ENCODE measurements around the gene DYNLT4.

DYNLT4 gene

DNA sequence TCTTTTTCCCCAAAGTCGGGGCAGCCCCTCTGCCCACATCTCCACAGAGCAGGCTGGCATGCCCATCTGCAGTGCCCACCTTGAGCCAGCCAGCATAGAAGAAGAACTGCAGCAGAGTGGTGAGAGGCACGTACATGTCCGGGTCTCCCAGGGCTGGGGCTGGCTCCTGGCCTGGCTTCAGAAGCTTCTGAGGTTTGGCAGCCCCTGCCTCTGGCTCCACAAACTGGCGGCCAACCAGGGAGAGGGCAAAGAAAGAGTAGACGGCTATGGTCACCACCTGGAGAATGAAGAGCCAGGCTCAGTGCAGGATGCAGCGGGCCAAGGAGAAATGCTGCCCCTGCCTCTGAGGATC lies 22.1 kb downstream of the DYNLT4 start:
- Histone ChIP-seq H3K27me3 (ENCODE audit: control insufficient read depth, insufficient read depth, low read length) (peaks cover 24% of the 10 kb centered on the region), H3K9ac (ENCODE audit: low read length) (no peak overlapping the region), H3K36me3 (ENCODE audit: control insufficient read depth, insufficient read depth, low read length) (peaks cover 8% of the 10 kb centered on the region), H3K4me3 (ENCODE audit: low read depth, low read length) (0 out of 2 replicates have a peak overlapping the region, but pooled peaks have one; percentile 54), H3K9me3 (ENCODE audit: control insufficient read depth, insufficient read depth, low read depth, low read length) (no peaks in the 10 kb centered on the region), H3K4me1 (ENCODE audit: control insufficient read depth, insufficient read depth, low read length) (peaks cover 30% of the 10 kb centered on the region), H3K27ac (ENCODE audit: low read depth, low read length) (no peak overlapping the region)

- H3K27me3 ChIP-seq (ENCODE audit: control insufficient read depth, insufficient read depth, low read length) = peaks cover 24% of the 10 kb centered on the region
- peak overlapping the region; percentile 41 for H3K9ac ChIP-seq (ENCODE audit: low read length)
- peaks cover 25% of the 10 kb centered on the region for H3K4me1 ChIP-seq (ENCODE audit: control insufficient read depth, insufficient read depth, low read length)
- peak overlapping the region; percentile 54 for H3K4me3 ChIP-seq (ENCODE audit: low read depth, low read length)
- H3K36me3 ChIP-seq (ENCODE audit: control insufficient read depth, insufficient read depth, low read length) = peaks cover 14% of the 10 kb centered on the region
- no peaks in the 10 kb centered on the region for H3K9me3 ChIP-seq (ENCODE audit: control insufficient read depth, insufficient read depth, low read depth, low read length)
- no peak overlapping the region for H3K27ac ChIP-seq (ENCODE audit: low read depth, low read length)
Measured at GRCh38 chr1:44784094-44785028, 22.8 kb downstream of the DYNLT4 start.

DNA sequence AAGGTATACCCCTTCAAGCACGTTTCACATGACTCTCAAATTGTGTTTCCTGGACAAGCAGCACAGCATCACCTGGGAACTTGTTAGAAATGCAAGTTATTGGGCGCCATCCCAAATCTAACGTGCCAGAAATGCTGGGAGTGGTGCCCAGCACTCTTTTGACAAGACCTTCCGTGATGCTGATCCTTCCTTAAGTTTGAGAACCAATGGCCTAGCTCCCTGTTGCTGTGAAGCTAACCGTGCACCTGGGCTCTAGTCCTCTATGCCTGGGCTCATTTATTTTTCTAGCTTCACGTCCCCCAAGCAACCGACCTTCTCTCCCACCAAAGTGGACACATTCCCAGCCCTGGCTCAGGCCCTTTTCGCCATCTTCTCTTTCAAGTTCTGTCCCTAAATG lies 23.5 kb downstream of the DYNLT4 start:
- peaks cover 24% of the 10 kb centered on the region for H3K27me3 ChIP-seq (ENCODE audit: control insufficient read depth, insufficient read depth, low read length)
- peak overlapping the region; percentile 25 for H3K9ac ChIP-seq (ENCODE audit: low read length)
- H3K4me1 ChIP-seq (ENCODE audit: control insufficient read depth, insufficient read depth, low read length) = peaks cover 25% of the 10 kb centered on the region
- no peaks in the 10 kb centered on the region for H3K9me3 ChIP-seq (ENCODE audit: control insufficient read depth, insufficient read depth, low read depth, low read length)
- H3K36me3 ChIP-seq (ENCODE audit: control insufficient read depth, insufficient read depth, low read length) = peaks cover 21% of the 10 kb centered on the region
- peak overlapping the region; percentile 54 for H3K4me3 ChIP-seq (ENCODE audit: low read depth, low read length)
- H3K27ac ChIP-seq (ENCODE audit: low read depth, low read length) = no peak overlapping the region

- peaks cover 51% of the 10 kb centered on the region for H3K36me3 ChIP-seq (ENCODE audit: control insufficient read depth, insufficient read depth, low read length)
Measured at GRCh38 chr1:44780583-44781121, 26.5 kb downstream of the DYNLT4 start.

GRCh38 chr1:44778705-44779576 lies 28.2 kb downstream of the DYNLT4 start:
- peaks cover 4% of the 10 kb centered on the region; the same call in 1 of the 2 replicates for H3K27me3 ChIP-seq (ENCODE audit: control insufficient read depth, insufficient read depth, low read length)
- H3K9me3 ChIP-seq (ENCODE audit: control insufficient read depth, insufficient read depth, low read depth, low read length) = no peaks in the 10 kb centered on the region
- H3K4me1 ChIP-seq (ENCODE audit: control insufficient read depth, insufficient read depth, low read length) = peaks cover 11% of the 10 kb centered on the region
- H3K9ac ChIP-seq (ENCODE audit: low read length) = no peak overlapping the region
- no peak overlapping the region for H3K27ac ChIP-seq (ENCODE audit: low read depth, low read length)
- H3K36me3 ChIP-seq (ENCODE audit: control insufficient read depth, insufficient read depth, low read length) = peaks cover 51% of the 10 kb centered on the region
- no peak overlapping the region for H3K4me3 ChIP-seq (ENCODE audit: low read depth, low read length)

More at GRCh38 chr1:44780583-44781121, 26.5 kb downstream of the DYNLT4 start:
- no peak overlapping the region for H3K4me3 ChIP-seq (ENCODE audit: low read depth, low read length)
- peaks cover 17% of the 10 kb centered on the region for H3K27me3 ChIP-seq (ENCODE audit: control insufficient read depth, insufficient read depth, low read length)
- H3K27ac ChIP-seq (ENCODE audit: low read depth, low read length) = no peak overlapping the region
- peaks cover 21% of the 10 kb centered on the region for H3K4me1 ChIP-seq (ENCODE audit: control insufficient read depth, insufficient read depth, low read length)
- no peak overlapping the region for H3K9ac ChIP-seq (ENCODE audit: low read length)
- no peaks in the 10 kb centered on the region for H3K9me3 ChIP-seq (ENCODE audit: control insufficient read depth, insufficient read depth, low read depth, low read length)

DNA sequence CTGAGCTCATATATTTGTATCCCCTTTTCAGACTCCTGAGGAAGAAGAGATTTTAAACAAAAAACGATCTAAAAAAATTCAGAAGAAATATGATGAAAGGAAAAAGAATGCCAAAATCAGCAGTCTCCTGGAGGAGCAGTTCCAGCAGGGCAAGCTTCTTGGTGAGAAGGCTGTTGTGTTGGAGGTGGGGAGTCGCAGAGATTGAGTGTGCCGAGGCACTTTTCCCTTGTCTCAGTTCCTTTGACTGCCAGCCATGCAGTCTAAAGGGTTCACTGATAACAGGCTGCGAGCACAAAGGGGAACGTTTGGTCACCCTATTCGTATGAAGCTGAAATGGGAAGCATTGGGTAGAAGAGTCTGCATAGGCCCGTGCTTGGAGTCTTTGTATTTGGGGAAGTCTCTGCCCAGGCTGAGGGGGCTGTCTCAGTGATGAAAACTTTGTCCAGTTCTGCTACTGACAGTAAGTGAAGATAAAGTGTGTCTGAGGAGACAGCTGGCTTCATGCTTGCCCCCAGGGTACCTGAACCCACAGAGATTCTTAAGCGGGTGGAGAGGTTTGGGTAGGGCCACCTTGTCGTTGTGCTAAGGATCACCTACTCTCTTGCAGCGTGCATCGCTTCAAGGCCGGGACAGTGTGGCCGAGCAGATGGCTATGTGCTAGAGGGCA lies 29.0 kb downstream of the DYNLT4 start:
- H3K27ac ChIP-seq (ENCODE audit: low read depth, low read length) = no peak overlapping the region
- H3K9ac ChIP-seq (ENCODE audit: low read length) = peak overlapping the region; percentile 2
- peaks cover 51% of the 10 kb centered on the region for H3K36me3 ChIP-seq (ENCODE audit: control insufficient read depth, insufficient read depth, low read length)
- H3K27me3 ChIP-seq (ENCODE audit: control insufficient read depth, insufficient read depth, low read length) = no peaks in the 10 kb centered on the region
- no peaks in the 10 kb centered on the region for H3K9me3 ChIP-seq (ENCODE audit: control insufficient read depth, insufficient read depth, low read depth, low read length)
- 0 out of 2 replicates have a peak, but pooled peaks cover 6% of the 10 kb centered on the region for H3K4me1 ChIP-seq (ENCODE audit: control insufficient read depth, insufficient read depth, low read length)
- peak overlapping the region; percentile 72; the same call in 1 of the 2 replicates for H3K4me3 ChIP-seq (ENCODE audit: low read depth, low read length)

DNA sequence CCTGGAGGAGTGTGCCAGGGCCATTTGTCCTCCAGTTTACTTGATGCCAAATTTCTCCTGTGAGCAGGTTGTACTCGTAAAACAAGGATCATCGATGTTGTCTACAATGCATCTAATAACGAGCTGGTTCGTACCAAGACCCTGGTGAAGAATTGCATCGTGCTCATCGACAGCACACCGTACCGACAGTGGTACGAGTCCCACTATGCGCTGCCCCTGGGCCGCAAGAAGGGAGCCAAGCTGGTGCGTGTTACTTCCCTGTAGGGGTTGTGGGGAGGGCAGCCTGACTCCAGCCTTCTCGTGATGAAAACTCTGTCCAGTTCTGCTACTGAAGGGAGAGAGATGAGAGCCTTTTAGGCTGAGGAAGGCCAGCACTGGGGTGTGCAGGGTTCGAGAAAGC lies 29.6 kb downstream of the DYNLT4 start:
- no peaks in the 10 kb centered on the region for H3K27me3 ChIP-seq (ENCODE audit: control insufficient read depth, insufficient read depth, low read length)
- H3K9ac ChIP-seq (ENCODE audit: low read length) = peak overlapping the region; percentile 98
- peak overlapping the region; percentile 72 for H3K4me3 ChIP-seq (ENCODE audit: low read depth, low read length)
- 0 out of 2 replicates have a peak overlapping the region, but pooled peaks have one; percentile 90 for H3K27ac ChIP-seq (ENCODE audit: low read depth, low read length)
- H3K9me3 ChIP-seq (ENCODE audit: control insufficient read depth, insufficient read depth, low read depth, low read length) = no peaks in the 10 kb centered on the region
- H3K4me1 ChIP-seq (ENCODE audit: control insufficient read depth, insufficient read depth, low read length) = 0 out of 2 replicates have a peak, but pooled peaks cover 6% of the 10 kb centered on the region
- peaks cover 51% of the 10 kb centered on the region for H3K36me3 ChIP-seq (ENCODE audit: control insufficient read depth, insufficient read depth, low read length)

GRCh38 chr1:44776730-44777068 lies 30.5 kb downstream of the DYNLT4 start:
- Histone ChIP-seq H3K27me3 (ENCODE audit: control insufficient read depth, insufficient read depth, low read length) (no peaks in the 10 kb centered on the region), H3K36me3 (ENCODE audit: control insufficient read depth, insufficient read depth, low read length) (peaks cover 51% of the 10 kb centered on the region), H3K4me1 (ENCODE audit: control insufficient read depth, insufficient read depth, low read length) (0 out of 2 replicates have a peak, but pooled peaks cover 6% of the 10 kb centered on the region), H3K27ac (ENCODE audit: low read depth, low read length) (peak overlapping the region; percentile 90), H3K9ac (ENCODE audit: low read length) (peak overlapping the region; percentile 98), H3K9me3 (ENCODE audit: control insufficient read depth, insufficient read depth, low read depth, low read length) (no peaks in the 10 kb centered on the region), H3K4me3 (ENCODE audit: low read depth, low read length) (peak overlapping the region; percentile 72)

DNA sequence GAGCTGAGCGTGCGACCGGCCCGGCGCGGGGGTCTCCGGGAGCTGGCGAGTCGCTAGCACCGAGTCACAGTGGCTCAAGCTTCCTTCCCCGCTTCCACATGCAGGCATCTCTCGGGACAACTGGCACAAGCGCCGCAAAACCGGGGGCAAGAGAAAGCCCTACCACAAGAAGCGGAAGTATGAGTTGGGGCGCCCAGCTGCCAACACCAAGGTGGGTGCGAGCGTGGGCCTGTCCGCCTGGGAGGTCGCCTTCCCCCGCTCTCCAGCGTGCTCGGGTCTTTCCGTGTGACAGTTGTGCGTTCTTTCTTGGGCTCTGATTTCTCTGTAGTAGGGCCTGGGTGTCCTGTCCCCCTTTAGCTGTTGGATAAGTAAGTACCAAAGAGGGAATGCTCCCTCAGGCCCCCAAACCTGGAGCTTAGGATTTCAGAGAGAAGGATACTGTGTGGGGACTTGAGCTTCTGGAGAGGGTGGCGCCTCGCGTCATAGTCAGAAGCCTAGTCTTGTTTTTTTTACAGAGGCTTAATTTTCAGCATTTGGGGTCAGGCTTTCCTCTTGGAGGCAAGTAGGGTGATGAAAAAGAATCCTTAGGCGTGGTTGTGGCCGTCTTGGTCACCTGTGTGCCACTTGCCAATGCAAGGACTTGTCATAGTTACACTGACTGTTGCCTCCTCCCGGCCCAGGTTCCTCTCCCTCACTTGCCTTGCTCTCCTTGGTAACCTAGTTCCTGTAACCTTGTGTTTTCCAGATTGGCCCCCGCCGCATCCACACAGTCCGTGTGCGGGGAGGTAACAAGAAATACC lies 31.0 kb downstream of the DYNLT4 start:
- H3K27me3 ChIP-seq (ENCODE audit: control insufficient read depth, insufficient read depth, low read length) = no peaks in the 10 kb centered on the region
- H3K9me3 ChIP-seq (ENCODE audit: control insufficient read depth, insufficient read depth, low read depth, low read length) = no peaks in the 10 kb centered on the region
- H3K9ac ChIP-seq (ENCODE audit: low read length) = peak overlapping the region; percentile 98
- peak overlapping the region; percentile 90 for H3K27ac ChIP-seq (ENCODE audit: low read depth, low read length)
- 0 out of 2 replicates have a peak, but pooled peaks cover 6% of the 10 kb centered on the region for H3K4me1 ChIP-seq (ENCODE audit: control insufficient read depth, insufficient read depth, low read length)
- peaks cover 49% of the 10 kb centered on the region for H3K36me3 ChIP-seq (ENCODE audit: control insufficient read depth, insufficient read depth, low read length)
- peak overlapping the region; percentile 72 for H3K4me3 ChIP-seq (ENCODE audit: low read depth, low read length)
